Spleen (tissue), 11 donors: ENCODE measurements around the gene PXK. TPM values are rescaled to one million over a fixed set of nuclear protein-coding genes. Genes with fewer than 3 reads are reported as not detected.

Source experiments
- DNase-seq: peaks from one replicate; pipeline ENCODE4 v3.0.0-alpha.2; 2020
- H3K27ac ChIP-seq, 8 donors: fragments of 200-600 bp; sonication (generic) in 7 of 8; 1 replicate in 4 of 8; 2 replicates in 4 of 8; pipeline versions ENCODE4 v1.5.0 to v1.8.0; 2016 to 2021; ENCODE audit warnings: inconsistent platforms in 4 of 8, mild to moderate bottlenecking in 4 of 8, moderate library complexity in 1 of 8
- H3K27me3 ChIP-seq, 7 donors: fragments of 200-600 bp; sonication (generic) in 6 of 7; replicated peaks in 1 of 7; 1 replicate in 4 of 7; 2 replicates in 3 of 7; pipeline versions ENCODE4 v1.5.0 to v1.8.0; 2016 to 2021; ENCODE audit warnings: inconsistent platforms in 3 of 7, mild to moderate bottlenecking in 1 of 7
- H3K36me3 ChIP-seq, 6 donors: fragments of 200-600 bp; sonication (generic) in 5 of 6; 1 replicate in 4 of 6; 2 replicates in 2 of 6; pipeline versions ENCODE4 v1.5.0 to v1.8.0; 2016 to 2021; ENCODE audit warnings: inconsistent platforms in 2 of 6
- H3K4me1 ChIP-seq, 6 donors: fragments of 200-600 bp; sonication (generic) in 5 of 6; 1 replicate in 3 of 6; 2 replicates in 3 of 6; pipeline versions ENCODE4 v1.5.0 to v1.8.0; 2016 to 2021; ENCODE audit warnings: inconsistent platforms in 3 of 6
- H3K4me3 ChIP-seq, 8 donors: fragments of 200-600 bp; sonication (generic) in 7 of 8; 1 replicate in 4 of 8; 2 replicates in 4 of 8; pipeline versions ENCODE4 v1.5.0 to v1.8.0; 2016 to 2021; ENCODE audit warnings: inconsistent platforms in 4 of 8, mild to moderate bottlenecking in 4 of 8, moderate library complexity in 2 of 8
- H3K9me3 ChIP-seq, 8 donors: fragments of 200-600 bp; sonication (generic) in 7 of 8; 1 replicate in 4 of 8; 2 replicates in 4 of 8; pipeline versions ENCODE4 v1.5.0 to v1.8.0; 2016 to 2021; ENCODE audit warnings: inconsistent platforms in 4 of 8
- CTCF ChIP-seq, 11 experiments: fragments of 200-600 bp in 7 of 11; fragments of 450-650 bp in 4 of 11; sonication (generic) in 4 of 11; IDR thresholded peaks in 8 of 11; conservative IDR thresholded peaks in 3 of 11; 1 replicate in 7 of 11; 2 replicates in 4 of 11; pipeline versions ENCODE4 v1.4.0 to v1.8.0; 2016 to 2021; ENCODE audit warnings: antibody characterized with exemption in 11 of 11, inconsistent platforms in 4 of 11, mild to moderate bottlenecking in 1 of 11
- POLR2A ChIP-seq, 3 donors: fragments of 450-650 bp; IDR thresholded peaks; one replicate each; pipeline ENCODE4 v1.5.1; 2017; ENCODE audit warnings: antibody characterized with exemption in 3 of 3, mild to moderate bottlenecking in 1 of 3
- POLR2AphosphoS5 ChIP-seq, 3 donors: sonication (generic); formaldehyde crosslinking; IDR thresholded peaks; one replicate each; pipeline ENCODE4 v1.5.1; 2017; ENCODE audit warnings: antibody characterized with exemption in 3 of 3
- WGBS, 5 donors: extraction: QIAGEN DNeasy Blood & Tissue Kit in 3 of 5; methylation state at CpG; one replicate each; pipeline versions ENCODE4 v1.1.5 to v1.1.7; 2013 to 2018; 5-methylcytosine and 5-hydroxymethylcytosine counted together
- intact Hi-C: fragments of 100-400 bp; cut with DNase I; formaldehyde crosslinking; loops from one replicate; pipeline ENCODE4 v1.15.0; 2023; ENCODE audit warnings: low total_unique reads
- polyA plus RNA-seq, 3 donors: library from polyadenylated mRNA; stranded (reverse); fragments of 200-250 nt; gene quantifications; one replicate each; pipeline ENCODE4 v1.2.1, GENCODE V29; 2013
- total RNA-seq, 7 donors: library from RNA; depleted of rRNA in 3 of 7; stranded (reverse); fragments of >200 nt in 3 of 7; fragmentation: NEBNext Ultra II Directional in 4 of 7; extraction: Animal tissue kit (Norgen Biotek cat#: 25700) in 4 of 7; gene quantifications; one replicate each; pipeline versions ENCODE4 v1.1.0 to v1.2.1, GENCODE V29; 2016 to 2021
- donor health status: healthy with polysubstance abuse.
- donor health status: DM: no; HTN: no; CAD: no; lungs with moderate emphysema.
- donor health status: DM: no; HTN: no; CAD: no.
- donor health status: Bipolar disorder and iron deficiency.
- donor health status: healthy.
- donor health status: DM: no; HTN: no; CAD: no.
- donor health status: DM: yes; HTN: yes; CAD: no.

PXK gene
- total and polyA plus RNA-seq, 10 donors: 19.3 to 80.9 (median 49.7) TPM

GRCh38 chr3:58419780-58420507, 87.3 kb downstream of the PXK start:
- intact Hi-C loops: loop anchor here (10.0 kb wide), 1 partner anchor 75 kb away; the partner anchor contains the start of gene KCTD6

GRCh38 chr3:58421004-58421403, 88.3 kb downstream of the PXK start:
- no peak for DNase-seq
- intact Hi-C loops: loop anchor here (10.0 kb wide), 1 partner anchor 74 kb away; the partner anchor contains the start of gene KCTD6

More at GRCh38 chr3:58419780-58420507, 87.3 kb downstream of the PXK start:
- no peak for TF ChIP-seq POLR2A (IDR thresholded peaks at IDR 0.05)
- peak in 5 of 11 experiments; percentile 6 to 32 (median 14) for TF ChIP-seq CTCF (IDR thresholded peaks at IDR 0.05 in 8 of 11, conservative IDR thresholded peaks at IDR 0.05 in 3 of 11)
- DNase-seq: no peak
- H3K4me3 ChIP-seq: no peak overlapping the region
- H3K36me3 ChIP-seq: peaks cover 0 to 100% (median 43%) of the 10 kb centered on the region in 6 donors
- no peaks in the 10 kb centered on the region for H3K27me3 ChIP-seq
- 59 to 78% (median 74%) methylated on average over 7 of the region's 7 CpGs for WGBS, 5 donors
- H3K4me1 ChIP-seq: peaks cover 0 to 28% (median 20%) of the 10 kb centered on the region in 6 donors
- H3K9me3 ChIP-seq: no peaks in the 10 kb centered on the region
- H3K27ac ChIP-seq: peak overlapping the region in 6 of 8 donors; percentile 34 to 73 (median 62)

GRCh38 chr3:58422756-58423325, 90.1 kb downstream of the PXK start:
- Histone ChIP-seq H3K27me3 (no peaks in the 10 kb centered on the region), H3K4me1 (peaks cover 0 to 27% (median 18%) of the 10 kb centered on the region in 6 donors), H3K36me3 (peaks cover 2 to 100% (median 63%) of the 10 kb centered on the region in 6 donors), H3K4me3 (no peak overlapping the region), H3K27ac (peak overlapping the region in 1 of 8 donors; percentile 49), H3K9me3 (no peaks in the 10 kb centered on the region)
- intact Hi-C loops: loop anchor here (10.0 kb wide), 1 partner anchor 72 kb away; the partner anchor contains the start of gene KCTD6
- DNase-seq: no peak
- no peak for TF ChIP-seq CTCF (IDR thresholded peaks at IDR 0.05 in 8 of 11, conservative IDR thresholded peaks at IDR 0.05 in 3 of 11)
- TF ChIP-seq POLR2AphosphoS5 (IDR thresholded peaks at IDR 0.05): peak in 1 of 3 donors; percentile 21
- no peak for TF ChIP-seq POLR2A (IDR thresholded peaks at IDR 0.05)
- WGBS, 5 donors: 78 to 91% (median 86%) methylated on average over 7 to 8 of the region's 8 CpGs

More at GRCh38 chr3:58421004-58421403, 88.3 kb downstream of the PXK start:
- TF ChIP-seq CTCF (IDR thresholded peaks at IDR 0.05 in 8 of 11, conservative IDR thresholded peaks at IDR 0.05 in 3 of 11): no peak
- TF ChIP-seq POLR2AphosphoS5 (IDR thresholded peaks at IDR 0.05): no peak
- TF ChIP-seq POLR2A (IDR thresholded peaks at IDR 0.05): no peak
- peak overlapping the region in 3 of 8 donors; percentile 0 to 49 (median 13) for H3K27ac ChIP-seq
- peaks cover 0 to 100% (median 47%) of the 10 kb centered on the region in 6 donors for H3K36me3 ChIP-seq
- 62 to 92% (median 79%) methylated on average over 7 of the region's 7 CpGs for WGBS, 5 donors
- no peaks in the 10 kb centered on the region for H3K9me3 ChIP-seq
- no peaks in the 10 kb centered on the region for H3K27me3 ChIP-seq
- no peak overlapping the region for H3K4me3 ChIP-seq
- H3K4me1 ChIP-seq: peaks cover 0 to 27% (median 18%) of the 10 kb centered on the region in 6 donors

- DNase-seq: no peak
- H3K36me3 ChIP-seq: peaks cover 4 to 100% (median 81%) of the 10 kb centered on the region in 6 donors
- no peak overlapping the region for H3K4me3 ChIP-seq
- 71 to 92% (median 78%) methylated on average over 8 of the region's 8 CpGs for WGBS, 5 donors
- no peaks in the 10 kb centered on the region for H3K9me3 ChIP-seq
- no peaks in the 10 kb centered on the region for H3K27me3 ChIP-seq
- TF ChIP-seq POLR2A (IDR thresholded peaks at IDR 0.05) (no peak), POLR2AphosphoS5 (IDR thresholded peaks at IDR 0.05) (peak; percentile 19 to 54 (median 39)), CTCF (IDR thresholded peaks at IDR 0.05 in 8 of 11, conservative IDR thresholded peaks at IDR 0.05 in 3 of 11) (no peak)
- intact Hi-C loops: loop anchor here (10.0 kb wide), 1 partner anchor 70 kb away; the partner anchor contains the start of gene KCTD6
- peak overlapping the region in 3 of 8 donors; percentile 2 to 39 (median 12) for H3K27ac ChIP-seq
- H3K4me1 ChIP-seq: peaks cover 0 to 11% (median 5%) of the 10 kb centered on the region in 6 donors
Measured at GRCh38 chr3:58424613-58425012, 91.9 kb downstream of the PXK start.
